ENCODE results near the gene BICD1.

BICD1 gene

DNA sequence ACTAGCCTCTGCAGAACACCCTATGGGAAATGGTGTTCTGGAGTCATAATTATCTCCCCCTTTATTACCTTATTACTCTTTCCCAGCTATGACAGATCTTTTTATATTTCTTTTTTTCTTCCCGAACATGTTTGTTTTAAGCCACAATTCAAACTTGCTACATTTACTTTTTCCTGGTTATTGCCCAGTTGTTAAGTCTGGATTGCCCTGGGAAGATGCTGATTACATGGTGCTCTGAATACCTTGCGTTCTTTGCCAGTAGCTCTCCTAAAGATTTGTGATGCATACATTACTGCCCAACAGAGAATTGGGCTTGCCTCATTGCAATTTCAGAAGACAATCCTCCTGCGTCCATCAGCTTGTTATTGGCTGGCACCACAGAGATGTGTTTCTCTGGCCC lies 174.5 kb downstream of the BICD1 start:
- DNase-seq (ENCODE audit: low read depth): no peak

DNA sequence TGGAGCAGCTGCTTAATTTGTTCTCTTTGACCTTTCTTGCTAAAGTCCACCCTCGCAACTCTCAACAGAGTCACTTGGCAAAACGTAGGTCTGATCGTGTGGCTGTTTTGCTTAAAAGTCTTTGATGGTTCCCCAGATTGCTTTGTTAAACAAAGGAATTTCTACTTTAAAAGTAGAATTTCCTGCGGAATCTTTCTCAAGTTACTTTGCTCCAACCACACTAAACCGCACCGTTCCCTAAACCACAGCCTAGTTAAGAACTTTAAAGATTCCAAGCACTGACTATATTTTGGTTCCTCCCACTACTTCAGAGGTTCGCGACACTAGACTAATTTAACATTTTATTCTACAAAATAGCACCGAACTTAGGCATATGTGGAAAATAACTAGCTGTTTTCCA lies 177.9 kb downstream of the BICD1 start:
- DNase-seq (ENCODE audit: low read depth): no peak

GRCh38 chr12:32285021-32285420 lies 178.4 kb downstream of the BICD1 start:
- no peak for DNase-seq (ENCODE audit: low read depth)

GRCh38 chr12:32285489-32285888 lies 178.8 kb downstream of the BICD1 start:
- no peak for DNase-seq (ENCODE audit: low read depth)

GRCh38 chr12:32290411-32290810 lies 183.8 kb downstream of the BICD1 start:
- no peak for DNase-seq (ENCODE audit: low read depth)

GRCh38 chr12:32292151-32292550 lies 185.5 kb downstream of the BICD1 start:
- DNase-seq (ENCODE audit: low read depth): no peak

DNA sequence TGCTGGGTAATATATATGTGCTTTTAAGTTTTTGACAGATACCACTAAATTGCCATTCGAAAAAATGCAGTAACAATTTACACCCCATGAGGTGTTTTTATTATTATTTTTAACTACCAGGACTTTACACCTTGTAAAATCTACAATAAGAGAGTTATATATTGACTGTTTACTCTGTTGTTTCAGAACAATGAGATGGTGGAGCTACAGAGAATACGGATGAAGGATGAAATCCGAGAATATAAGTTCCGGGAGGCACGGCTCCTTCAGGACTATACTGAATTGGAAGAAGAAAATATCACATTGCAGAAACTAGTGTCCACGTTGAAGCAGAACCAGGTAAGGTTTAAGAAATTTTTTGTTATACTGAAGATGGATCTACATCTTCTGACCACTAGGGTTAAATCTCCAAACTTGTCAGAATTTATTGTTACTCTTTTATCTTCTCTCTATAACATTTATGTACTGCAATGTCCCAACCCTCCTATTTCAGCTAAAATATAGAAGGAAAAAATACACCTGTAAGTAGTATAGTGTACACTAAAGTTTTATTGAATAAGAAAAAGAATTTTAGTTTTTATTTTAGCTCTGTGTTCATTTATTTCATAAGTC lies 187.3 kb downstream of the BICD1 start:
- no peak for DNase-seq (ENCODE audit: low read depth)

- DNase-seq (ENCODE audit: low read depth): no peak
These were observed 189.9 kb downstream of the BICD1 start for GRCh38 chr12:32296567-32296966.

DNA sequence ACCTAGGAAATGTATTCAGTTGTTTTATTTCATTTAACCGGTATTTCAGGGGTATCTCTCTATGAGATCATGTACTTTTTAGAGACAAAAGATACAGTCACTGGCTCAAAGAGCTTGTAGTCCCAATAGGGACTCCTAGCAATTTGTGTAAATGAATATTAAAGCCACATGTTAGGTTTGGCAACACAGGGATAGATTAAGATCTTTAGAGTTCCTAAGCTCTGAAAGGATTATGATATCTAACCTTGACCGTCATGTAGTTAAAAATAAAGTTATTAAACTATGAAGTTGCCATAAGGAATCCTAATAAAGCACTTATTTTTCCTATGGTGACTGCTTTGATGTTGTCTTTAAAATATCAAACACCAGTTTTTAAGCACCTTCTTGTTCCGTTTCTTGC lies 192.3 kb downstream of the BICD1 start:
- no peak for DNase-seq (ENCODE audit: low read depth)

- DNase-seq (ENCODE audit: low read depth): no peak
These were observed 194.6 kb downstream of the BICD1 start for GRCh38 chr12:32301216-32301615.

DNA sequence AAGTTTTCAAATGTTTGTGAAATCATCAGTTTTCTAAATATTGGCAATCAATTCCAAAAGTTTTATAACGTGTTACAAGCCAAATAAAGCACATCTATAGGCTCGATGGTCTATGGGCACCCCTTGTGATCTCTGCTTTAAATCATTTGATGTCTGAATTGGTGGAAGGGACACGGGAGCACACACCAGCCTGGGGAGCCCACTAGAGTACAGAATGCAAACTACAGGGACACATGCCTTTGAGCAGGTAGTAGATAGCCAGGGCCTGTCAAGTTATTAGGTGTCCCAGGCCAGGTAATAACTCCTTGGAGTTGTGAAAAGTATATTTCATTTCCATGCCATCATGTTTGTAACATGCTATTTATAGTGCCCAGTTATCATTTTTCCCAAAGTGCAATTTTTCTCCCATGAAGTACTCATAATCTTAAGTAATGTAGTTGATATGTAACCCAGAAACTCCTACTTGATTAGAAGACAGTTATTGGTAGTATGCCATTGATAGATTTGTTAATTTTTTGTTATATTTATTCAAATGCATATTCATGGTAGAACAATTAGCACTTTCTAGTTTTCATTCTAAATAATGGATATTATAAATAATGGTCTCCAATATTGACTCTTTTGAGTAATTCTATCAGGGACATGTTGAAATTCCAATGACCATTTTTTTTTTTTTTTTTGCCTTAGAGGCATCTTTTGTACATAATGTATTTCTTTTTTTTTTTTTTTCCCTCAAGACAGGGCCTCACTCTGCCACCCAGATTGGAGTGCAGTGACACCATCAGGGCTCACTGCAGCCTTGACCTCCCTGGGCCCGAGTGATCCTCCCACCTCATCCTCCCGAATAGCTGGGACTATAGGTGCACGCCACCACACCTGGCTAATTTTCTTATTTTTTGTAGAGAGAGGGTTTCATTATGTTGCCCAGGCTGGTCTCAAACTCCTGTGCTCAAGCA lies 195.8 kb downstream of the BICD1 start:
- peak; percentile 2 for DNase-seq (ENCODE audit: low read depth)

DNA sequence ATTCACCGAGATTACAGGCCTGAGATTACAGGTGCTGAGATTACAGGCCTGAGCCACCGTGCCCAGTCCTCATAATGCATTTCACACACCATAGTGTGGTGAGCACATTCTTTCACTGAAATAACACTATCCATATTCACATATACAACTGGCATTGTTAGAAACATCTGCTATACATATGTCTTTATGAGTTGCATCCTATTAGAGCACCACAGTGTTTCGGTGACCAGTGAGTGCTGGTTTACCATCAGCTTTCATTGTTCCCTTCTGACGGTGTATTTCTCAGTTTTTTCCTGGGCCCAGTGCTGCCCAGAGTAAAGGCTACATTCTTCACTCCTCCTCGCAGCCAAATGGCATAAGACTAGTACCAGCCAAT lies 196.5 kb downstream of the BICD1 start:
- DNase-seq (ENCODE audit: low read depth): no peak

GRCh38 chr12:32305163-32305562 lies 198.5 kb downstream of the BICD1 start:
- no peak for DNase-seq (ENCODE audit: low read depth)

GRCh38 chr12:32307326-32307725 lies 200.7 kb downstream of the BICD1 start:
- no peak for DNase-seq (ENCODE audit: low read depth)

DNA sequence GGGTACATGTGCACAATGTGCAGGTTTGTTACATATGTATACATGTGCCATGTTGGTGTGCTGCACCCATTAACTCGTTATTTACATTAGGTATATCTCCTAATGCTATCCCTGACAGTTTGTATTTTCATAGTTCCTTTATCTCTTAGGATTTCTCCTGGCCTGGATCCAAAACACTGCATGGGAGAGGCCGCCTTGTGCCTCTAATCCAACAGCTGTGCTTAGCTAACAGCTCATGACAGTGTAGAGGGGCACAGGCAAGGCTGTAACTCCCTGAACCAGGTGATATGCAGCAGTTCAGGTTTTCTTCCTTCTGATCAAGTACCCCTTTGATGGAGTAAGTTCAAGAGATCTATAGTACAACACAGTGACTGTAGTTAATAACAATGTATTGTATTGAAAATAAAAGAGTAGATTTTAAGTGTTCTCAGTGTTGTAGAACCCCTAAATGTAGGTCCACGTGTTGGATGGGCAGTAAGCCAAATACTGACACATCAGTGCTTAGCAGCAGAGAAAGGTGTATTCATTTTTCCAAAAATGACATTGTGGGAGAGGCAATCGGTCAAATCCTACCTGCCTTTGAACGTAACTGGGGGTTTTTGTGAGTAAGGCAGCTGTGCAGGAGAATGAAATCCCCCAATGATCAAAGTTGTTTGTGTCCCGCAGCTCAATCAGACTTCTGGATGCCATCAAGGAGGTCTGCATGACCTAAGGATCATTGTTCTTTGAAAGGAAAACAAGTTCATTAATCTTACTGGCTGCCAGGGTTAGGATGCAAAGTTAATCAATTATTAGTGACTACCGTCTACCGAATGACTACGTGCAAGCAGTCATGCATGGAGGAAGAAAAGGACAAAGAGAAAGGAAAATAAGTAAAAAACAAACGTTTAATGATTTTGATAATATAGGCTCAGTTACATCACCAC lies 203.4 kb downstream of the BICD1 start:
- DNase-seq (ENCODE audit: low read depth): no peak

GRCh38 chr12:32312049-32312670 lies 205.5 kb downstream of the BICD1 start:
- DNase-seq (ENCODE audit: low read depth): no peak

- no peak for DNase-seq (ENCODE audit: low read depth)
These were observed 215.7 kb downstream of the BICD1 start for GRCh38 chr12:32322354-32322753.

DNA sequence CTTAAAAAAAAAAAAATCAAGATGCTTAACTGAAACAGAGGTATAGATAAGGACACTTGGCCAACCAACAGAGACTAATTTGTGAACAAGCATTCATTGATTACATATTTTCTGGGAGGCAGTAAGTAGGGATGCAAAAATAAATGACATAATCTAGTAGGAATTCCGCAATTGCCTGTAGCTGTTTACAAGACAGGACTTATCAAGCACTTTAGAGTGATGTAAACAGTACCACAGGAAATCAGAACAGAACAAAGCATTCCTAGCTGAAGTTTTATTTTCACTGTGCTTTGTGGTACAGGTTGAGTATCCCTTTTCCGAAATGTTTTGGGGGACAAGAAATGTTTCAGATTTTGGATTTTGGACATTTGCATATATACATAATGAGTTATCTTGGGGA lies 224.5 kb downstream of the BICD1 start:
- no peak for DNase-seq (ENCODE audit: low read depth)

GRCh38 chr12:32332446-32332845 lies 225.8 kb downstream of the BICD1 start:
- no peak for DNase-seq (ENCODE audit: low read depth)

- DNase-seq (ENCODE audit: low read depth): no peak
These were observed 227.7 kb downstream of the BICD1 start for GRCh38 chr12:32334371-32334777.

GRCh38 chr12:32336261-32336660 lies 229.6 kb downstream of the BICD1 start:
- DNase-seq (ENCODE audit: low read depth): no peak

GRCh38 chr12:32343496-32343895 lies 236.8 kb downstream of the BICD1 start:
- DNase-seq (ENCODE audit: low read depth): no peak

All from activated T-helper 9 cell treated with anti-CD3 and anti-CD28 coated beads, Interleukin-2, amount 50 U/mL, for 16 hours (primary cell).